Ammon's horn (tissue), 1 donor: Measurements from ENCODE around the gene BIRC5.

ENCODE experiments used
- DNase-seq: peaks from one replicate; pipeline ENCODE4 v3.0.0-alpha.2; 2016; ENCODE audit warnings: low spot score

The BIRC5 gene

GRCh38 chr17:78184351-78184750 lies 29.7 kb upstream of the BIRC5 start:
- DNase-seq, result no peak

- no peak for DNase-seq
Measured at GRCh38 chr17:78184868-78185267, 29.2 kb upstream of the BIRC5 start.

GRCh38 chr17:78185981-78186691 lies 27.9 kb upstream of the BIRC5 start:
- DNase-seq, result no peak

GRCh38 chr17:78186692-78187595 lies 27.1 kb upstream of the BIRC5 start, which contains the start of the genes AFMID and TK1:
Gene AFMID (plus strand): TSS chr17:78187362. CDS start chr17:78187371, 9 bp downstream.
Gene TK1 (minus strand): TSS chr17:78187052. CDS start chr17:78186994, 58 bp downstream.
- peak; percentile 98 for DNase-seq

- no peak for DNase-seq
Measured at GRCh38 chr17:78196716-78197115, 17.3 kb upstream of the BIRC5 start.

GRCh38 chr17:78197147-78197832 lies 16.8 kb upstream of the BIRC5 start:
- DNase-seq, result peak; percentile 68

GRCh38 chr17:78200451-78200850 lies 13.6 kb upstream of the BIRC5 start:
- no peak for DNase-seq

- no peak for DNase-seq
Measured at GRCh38 chr17:78202666-78203065, 11.4 kb upstream of the BIRC5 start.

- no peak for DNase-seq
Measured at GRCh38 chr17:78204387-78205123, 9.5 kb upstream of the BIRC5 start.

GRCh38 chr17:78205124-78205775 lies 8.8 kb upstream of the BIRC5 start:
- DNase-seq, result no peak

- no peak for DNase-seq
Measured at GRCh38 chr17:78206298-78206697, 7.8 kb upstream of the BIRC5 start.

GRCh38 chr17:78208486-78208885 lies 5.6 kb upstream of the BIRC5 start:
- DNase-seq, result peak; percentile 45

- DNase-seq, result no peak
Measured at GRCh38 chr17:78210111-78210510, 3.9 kb upstream of the BIRC5 start.

GRCh38 chr17:78211032-78211431 lies 3.0 kb upstream of the BIRC5 start:
- no peak for DNase-seq

- DNase-seq, result no peak
Measured at GRCh38 chr17:78214706-78215061, 631 bp downstream of the BIRC5 start.

- no peak for DNase-seq
Measured at GRCh38 chr17:78219396-78220150, 5.5 kb downstream of the BIRC5 start.

- no peak for DNase-seq
Measured at GRCh38 chr17:78223061-78223460, 9.0 kb downstream of the BIRC5 start.

- DNase-seq, result no peak
Measured at GRCh38 chr17:78223765-78224164, 9.7 kb downstream of the BIRC5 start.

- peak; percentile 71 for DNase-seq
Measured at GRCh38 chr17:78224231-78225087, 10.4 kb downstream of the BIRC5 start.
